Activated naive CD8-positive, alpha-beta T cell treated with anti-CD3 and anti-CD28 coated beads, Interleukin-2, amount 10 ng/mL, durations not matched to agents 7 days and 5 days (primary cell): ENCODE measurements around the gene KDM3A. TPM values are rescaled to one million over a fixed set of nuclear protein-coding genes. Genes with fewer than 3 reads are reported as not detected.

Source experiments
- ATAC-seq: fragments of 150-1000 bp; cut with Tn5 transposase; one replicate; pipeline ENCODE4 v1.10.0; 2021; ENCODE audit warnings: low read depth, moderate library complexity
- POLR2A ChIA-PET: fragments of 350-600 bp; sonication (Branson Sonifier 250); formaldehyde crosslinking; loops from one replicate; lab custom pipeline; 2021; ENCODE audit warnings: antibody characterized with exemption; lab: Charles Lee
- DNase-seq: peaks from one replicate; pipeline ENCODE4 v3.0.0; 2021
- H3K27ac Mint-ChIP-seq: one replicate; pipeline ENCODE4 v1.8.0; 2022; ENCODE audit warnings: mild to moderate bottlenecking, mixed read lengths
- H3K27me3 Mint-ChIP-seq: one replicate; pipeline ENCODE4 v1.8.0; 2022; ENCODE audit warnings: mild to moderate bottlenecking, moderate library complexity, mixed read lengths
- H3K36me3 Mint-ChIP-seq: one replicate; pipeline ENCODE4 v1.8.0; 2021; ENCODE audit warnings: mild to moderate bottlenecking, mixed read lengths
- H3K4me1 Mint-ChIP-seq: one replicate; pipeline ENCODE4 v1.8.0; 2021; ENCODE audit warnings: mixed read lengths
- H3K4me3 Mint-ChIP-seq: one replicate; pipeline ENCODE4 v1.8.0; 2022; ENCODE audit warnings: mild to moderate bottlenecking, moderate library complexity, mixed read lengths
- H3K9me3 Mint-ChIP-seq: one replicate; pipeline ENCODE4 v1.8.0; 2021; ENCODE audit warnings: mixed read lengths
- total RNA-seq, 2 experiments: library from RNA; stranded (reverse); gene quantifications; one replicate each; pipeline ENCODE4 v1.2.3, GENCODE V29; 2021

Gene KDM3A
- total RNA-seq: 100 to 1,000 TPM in 1 of 2 experiments, 10 to 100 TPM in 1; 94.7 to 106 TPM

GRCh38 chr2:86440631-86441391 lies at the start of gene KDM3A:
TSS of gene KDM3A (plus strand) at chr2:86441371. CDS start at chr2:86442048, 677 bp downstream.
- ATAC-seq (peak; percentile 84), DNase-seq (peak; percentile 98)
- H3K27me3 Mint-ChIP-seq: no peaks in the 10 kb centered on the region
- peaks cover 36% of the 10 kb centered on the region for H3K4me1 Mint-ChIP-seq
- peaks cover 43% of the 10 kb centered on the region for H3K36me3 Mint-ChIP-seq
- H3K9me3 Mint-ChIP-seq: peaks cover 10% of the 10 kb centered on the region
- peak within 1 kb of the TSS; percentile 97 for H3K27ac Mint-ChIP-seq
- H3K4me3 Mint-ChIP-seq: peak within 1 kb of the TSS; percentile 94
- POLR2A ChIA-PET: interaction anchor here (0.6 to 3.9 kb wide), 27 partner anchors 11 to 902 kb away, joined by 3 to 17 read pairs (median 5); partner anchors contain the start of genes CD8A, IMMT, MAT2A and MRPL35

- DNase-seq (no peak), ATAC-seq (no peak)
- H3K27me3 Mint-ChIP-seq: no peaks in the 10 kb centered on the region
- no peaks in the 10 kb centered on the region for H3K36me3 Mint-ChIP-seq
- H3K9me3 Mint-ChIP-seq: no peaks in the 10 kb centered on the region
- POLR2A ChIA-PET: no interaction called here
- H3K4me1 Mint-ChIP-seq: peaks cover 14% of the 10 kb centered on the region
- H3K4me3 Mint-ChIP-seq: no peak overlapping the region
- no peak overlapping the region for H3K27ac Mint-ChIP-seq
These were observed 48.2 kb upstream of the KDM3A start for GRCh38 chr2:86392873-86393518.

GRCh38 chr2:86393521-86394491 lies 47.4 kb upstream of the KDM3A start:
- Mint-ChIP-seq H3K9me3 (no peaks in the 10 kb centered on the region), H3K27me3 (no peaks in the 10 kb centered on the region), H3K4me1 (peaks cover 14% of the 10 kb centered on the region), H3K4me3 (no peak overlapping the region), H3K36me3 (no peaks in the 10 kb centered on the region), H3K27ac (no peak overlapping the region)
- POLR2A ChIA-PET: no interaction called here
- DNase-seq (no peak), ATAC-seq (no peak)

- DNase-seq (no peak), ATAC-seq (no peak)
- Mint-ChIP-seq H3K27me3 (peaks cover 3% of the 10 kb centered on the region), H3K9me3 (peaks cover 1% of the 10 kb centered on the region), H3K36me3 (no peaks in the 10 kb centered on the region), H3K27ac (no peak overlapping the region), H3K4me1 (peaks cover 14% of the 10 kb centered on the region), H3K4me3 (no peak overlapping the region)
- POLR2A ChIA-PET: interaction anchor here (0.6 kb wide), 1 partner anchor 907 kb away, joined by 3 read pairs; no protein-coding TSS in a partner anchor
These were observed 44.8 kb upstream of the KDM3A start for GRCh38 chr2:86396291-86396785.

DNA sequence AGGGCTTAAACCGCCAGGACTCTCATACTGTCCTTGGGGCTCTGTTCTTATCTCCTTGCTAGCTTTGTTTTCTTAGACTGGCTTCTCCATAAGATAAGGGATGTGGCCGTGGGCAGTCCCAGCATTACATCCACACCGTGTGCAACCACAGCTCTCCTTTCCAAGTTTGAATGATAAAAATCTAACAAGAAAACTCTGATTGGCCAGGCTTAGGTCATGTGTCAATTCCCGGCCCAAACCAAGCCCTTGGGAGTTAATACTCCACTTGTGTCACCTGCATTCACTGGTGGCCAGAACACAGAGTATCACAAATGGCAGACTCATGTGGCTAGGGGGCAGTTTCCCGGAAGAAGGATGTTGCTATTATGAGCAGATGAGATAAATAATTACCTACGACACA lies 43.2 kb upstream of the KDM3A start:
- H3K27ac Mint-ChIP-seq: no peak overlapping the region
- H3K4me3 Mint-ChIP-seq: no peak overlapping the region
- H3K9me3 Mint-ChIP-seq: peaks cover 1% of the 10 kb centered on the region
- H3K27me3 Mint-ChIP-seq: peaks cover 4% of the 10 kb centered on the region
- H3K4me1 Mint-ChIP-seq: peaks cover 13% of the 10 kb centered on the region
- POLR2A ChIA-PET: no interaction called here
- DNase-seq (no peak), ATAC-seq (no peak)
- H3K36me3 Mint-ChIP-seq: no peaks in the 10 kb centered on the region

DNA sequence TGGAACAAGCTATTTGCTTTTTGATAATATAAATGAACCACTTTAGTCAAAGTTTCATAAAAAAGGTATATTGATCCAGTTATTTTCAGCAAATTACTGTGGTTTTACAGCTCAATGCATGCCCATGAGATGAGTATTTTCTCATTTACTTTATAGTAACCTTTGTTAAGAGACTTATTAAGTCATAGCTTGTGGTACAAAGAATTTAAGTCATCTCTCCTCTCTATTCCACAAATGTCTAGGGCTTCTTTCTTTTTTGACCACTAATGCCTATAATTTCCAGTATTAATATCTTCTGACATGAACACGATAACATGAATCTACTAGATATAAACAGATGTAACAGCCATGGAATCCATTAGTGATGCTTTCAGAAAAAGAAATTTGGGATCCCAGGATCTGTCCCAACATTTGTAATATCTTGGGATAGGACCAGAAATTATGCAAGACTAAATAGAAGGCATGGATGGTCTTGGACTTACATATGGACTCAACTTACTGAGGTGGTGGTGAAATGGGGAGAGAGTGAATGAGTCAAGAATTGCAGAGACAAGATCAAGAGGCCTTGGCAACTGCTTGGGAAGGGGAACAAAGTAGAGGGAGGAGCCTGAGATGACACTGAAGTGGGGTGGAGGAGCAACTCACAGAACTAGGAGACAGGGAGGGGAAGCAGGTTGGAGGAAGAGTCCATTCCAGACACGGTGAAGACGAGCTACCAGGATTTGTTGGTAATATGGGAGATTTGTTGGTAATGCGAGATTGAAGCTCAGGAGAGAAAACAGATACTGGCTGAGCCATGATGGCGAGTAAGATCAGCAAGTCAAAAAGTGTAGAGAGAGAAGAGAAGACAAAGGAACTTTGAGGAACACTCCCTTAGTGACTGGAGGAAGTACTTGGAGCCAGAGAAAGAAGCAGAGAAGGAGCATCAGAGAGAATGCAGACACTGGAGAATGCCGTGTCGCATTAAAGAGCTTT lies 42.4 kb upstream of the KDM3A start:
- H3K27ac Mint-ChIP-seq: no peak overlapping the region
- H3K9me3 Mint-ChIP-seq: peaks cover 1% of the 10 kb centered on the region
- peaks cover 4% of the 10 kb centered on the region for H3K27me3 Mint-ChIP-seq
- no peak overlapping the region for H3K4me3 Mint-ChIP-seq
- POLR2A ChIA-PET: no interaction called here
- H3K36me3 Mint-ChIP-seq: no peaks in the 10 kb centered on the region
- H3K4me1 Mint-ChIP-seq: peaks cover 5% of the 10 kb centered on the region
- DNase-seq: no peak
- no peak for ATAC-seq

DNA sequence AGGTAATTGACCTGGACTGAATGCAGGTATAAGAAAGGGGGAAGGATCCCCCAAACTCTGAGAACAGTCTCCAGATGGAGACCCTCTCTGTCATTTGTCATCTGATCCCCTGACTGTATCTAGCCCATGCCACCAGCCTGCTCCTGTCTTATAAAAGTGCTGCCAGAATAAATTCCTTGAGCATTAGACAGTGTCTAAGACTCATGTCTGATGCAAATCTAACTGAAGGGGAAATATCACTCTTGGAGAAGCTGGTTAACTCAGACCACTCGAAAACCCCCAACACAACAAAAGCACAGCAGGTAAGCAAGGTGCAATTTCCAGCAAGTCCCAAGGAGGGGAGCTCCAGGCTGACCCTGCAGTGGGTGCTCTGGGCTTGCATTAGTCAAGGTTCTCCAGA lies 40.9 kb upstream of the KDM3A start:
- H3K36me3 Mint-ChIP-seq: no peaks in the 10 kb centered on the region
- H3K27me3 Mint-ChIP-seq: peaks cover 4% of the 10 kb centered on the region
- H3K27ac Mint-ChIP-seq: no peak overlapping the region
- ATAC-seq: no peak
- POLR2A ChIA-PET: no interaction called here
- no peaks in the 10 kb centered on the region for H3K4me1 Mint-ChIP-seq
- H3K4me3 Mint-ChIP-seq: no peak overlapping the region
- DNase-seq: no peak
- peaks cover 1% of the 10 kb centered on the region for H3K9me3 Mint-ChIP-seq

GRCh38 chr2:86410581-86410980 lies 30.6 kb upstream of the KDM3A start:
- Mint-ChIP-seq H3K9me3 (peaks cover 3% of the 10 kb centered on the region), H3K4me1 (peaks cover 4% of the 10 kb centered on the region), H3K36me3 (no peaks in the 10 kb centered on the region), H3K27ac (no peak overlapping the region), H3K27me3 (peaks cover 32% of the 10 kb centered on the region), H3K4me3 (no peak overlapping the region)
- POLR2A ChIA-PET: no interaction called here
- DNase-seq (no peak), ATAC-seq (no peak)

DNA sequence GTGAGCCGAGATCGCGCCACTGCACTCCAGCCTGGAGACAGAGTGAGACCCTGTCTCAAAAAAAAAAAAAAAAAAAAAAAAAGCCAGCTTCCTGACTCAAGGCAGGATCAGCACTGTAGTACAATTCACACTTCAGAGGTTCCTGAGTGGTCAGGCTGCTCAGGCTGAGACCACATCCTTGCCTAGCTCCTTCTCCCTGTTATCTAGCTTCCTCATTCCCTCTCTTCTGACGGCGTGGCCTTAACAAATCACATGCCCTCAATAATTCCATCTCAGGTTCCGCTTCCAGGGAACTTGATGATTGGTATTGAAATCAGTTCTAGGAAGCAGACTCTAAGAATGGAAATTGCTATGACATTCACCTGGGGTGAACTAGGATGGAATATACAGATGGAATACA lies 29.8 kb upstream of the KDM3A start:
- peaks cover 4% of the 10 kb centered on the region for H3K4me1 Mint-ChIP-seq
- H3K9me3 Mint-ChIP-seq: peaks cover 2% of the 10 kb centered on the region
- POLR2A ChIA-PET: interaction anchor here (1.0 kb wide), 1 partner anchor 30 kb away, joined by 4 read pairs; the partner anchor contains the start of gene KDM3A
- H3K36me3 Mint-ChIP-seq: no peaks in the 10 kb centered on the region
- H3K27ac Mint-ChIP-seq: no peak overlapping the region
- DNase-seq (no peak), ATAC-seq (no peak)
- H3K27me3 Mint-ChIP-seq: peaks cover 32% of the 10 kb centered on the region
- H3K4me3 Mint-ChIP-seq: no peak overlapping the region

DNA sequence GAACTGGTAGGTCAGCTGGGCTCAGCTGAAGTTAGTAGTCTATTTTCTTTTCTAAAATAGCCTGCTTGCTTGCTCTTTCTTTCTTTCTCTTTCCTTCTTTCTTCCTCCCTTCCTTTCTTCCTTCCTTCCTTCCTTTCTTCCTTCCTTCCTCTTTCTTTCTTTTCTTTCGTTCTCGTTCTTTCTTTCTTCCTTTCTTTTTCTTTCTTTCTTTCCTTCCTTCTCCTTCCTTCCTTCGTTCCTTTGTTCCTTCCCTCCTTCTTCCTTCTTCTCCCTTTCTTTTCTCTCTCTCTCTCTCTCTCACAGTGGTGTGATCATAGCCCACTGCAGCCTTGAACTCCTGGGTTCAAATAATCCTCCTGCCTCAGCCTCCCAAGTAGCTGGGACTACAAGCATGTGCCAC lies 29.2 kb upstream of the KDM3A start:
- H3K27me3 Mint-ChIP-seq: peaks cover 32% of the 10 kb centered on the region
- POLR2A ChIA-PET: interaction anchor here (1.0 kb wide), 1 partner anchor 29 kb away, joined by 4 read pairs; the partner anchor contains the start of gene KDM3A
- H3K27ac Mint-ChIP-seq: no peak overlapping the region
- no peak overlapping the region for H3K4me3 Mint-ChIP-seq
- H3K4me1 Mint-ChIP-seq: peaks cover 4% of the 10 kb centered on the region
- ATAC-seq (no peak), DNase-seq (no peak)
- H3K9me3 Mint-ChIP-seq: peaks cover 2% of the 10 kb centered on the region
- H3K36me3 Mint-ChIP-seq: no peaks in the 10 kb centered on the region

- POLR2A ChIA-PET: no interaction called here
- H3K27me3 Mint-ChIP-seq: peaks cover 27% of the 10 kb centered on the region
- DNase-seq (no peak), ATAC-seq (no peak)
- peak overlapping the region; percentile 7 for H3K4me3 Mint-ChIP-seq
- H3K9me3 Mint-ChIP-seq: peaks cover 2% of the 10 kb centered on the region
- peaks cover 6% of the 10 kb centered on the region for H3K4me1 Mint-ChIP-seq
- H3K27ac Mint-ChIP-seq: no peak overlapping the region
- H3K36me3 Mint-ChIP-seq: no peaks in the 10 kb centered on the region
These were observed 27.7 kb upstream of the KDM3A start for GRCh38 chr2:86413296-86414094.
